GM20431 (cell line): Measurements from ENCODE around the gene DCAF4.

Experiments
- in situ Hi-C: fragments of 300-500 bp; cut with MseI, MboI; formaldehyde crosslinking; loops from one replicate; pipeline ENCODE4 v1.15.0; 2020; ENCODE audit warnings: low sequenced_read_pairs; ENCODE audit not compliant: unreplicated experiment

DCAF4 gene

GRCh38 chr14:72894323-72894622 is 32.0 kb upstream of the DCAF4 start:
- in situ Hi-C loops, result no loop called here

GRCh38 chr14:72894623-72895378 is 31.5 kb upstream of the DCAF4 start:
- in situ Hi-C loops, result no loop called here

DNA sequence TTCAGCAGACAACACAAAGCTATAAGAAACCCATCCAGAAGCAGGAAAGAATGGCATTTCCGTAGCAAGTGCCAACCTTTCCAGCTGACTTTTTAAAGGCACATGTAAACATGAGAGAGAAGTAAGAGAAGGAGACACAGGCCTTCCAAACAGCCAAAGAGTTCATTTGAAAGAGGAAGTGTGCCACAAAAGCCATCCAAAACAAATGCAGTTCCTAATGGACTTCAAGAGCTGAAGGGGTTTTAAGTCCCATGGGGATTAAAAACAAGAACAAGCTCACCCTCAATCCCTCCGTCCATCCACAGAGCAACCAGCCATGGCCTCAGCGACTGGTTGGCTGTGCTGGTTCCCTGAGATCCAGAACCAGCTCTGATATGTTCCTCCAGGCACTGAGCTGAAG is 27.8 kb upstream of the DCAF4 start:
- in situ Hi-C loops, result no loop called here

GRCh38 chr14:72901361-72901760 is 24.9 kb upstream of the DCAF4 start:
- in situ Hi-C loops, result loop anchor here (10.0 kb wide), 1 partner anchor 377 kb away; no protein-coding TSS in a partner anchor

- in situ Hi-C loops, result loop anchor here (10.0 kb wide), 1 partner anchor 378 kb away; no protein-coding TSS in a partner anchor
Measured at GRCh38 chr14:72902801-72903530, 23.3 kb upstream of the DCAF4 start.

DNA sequence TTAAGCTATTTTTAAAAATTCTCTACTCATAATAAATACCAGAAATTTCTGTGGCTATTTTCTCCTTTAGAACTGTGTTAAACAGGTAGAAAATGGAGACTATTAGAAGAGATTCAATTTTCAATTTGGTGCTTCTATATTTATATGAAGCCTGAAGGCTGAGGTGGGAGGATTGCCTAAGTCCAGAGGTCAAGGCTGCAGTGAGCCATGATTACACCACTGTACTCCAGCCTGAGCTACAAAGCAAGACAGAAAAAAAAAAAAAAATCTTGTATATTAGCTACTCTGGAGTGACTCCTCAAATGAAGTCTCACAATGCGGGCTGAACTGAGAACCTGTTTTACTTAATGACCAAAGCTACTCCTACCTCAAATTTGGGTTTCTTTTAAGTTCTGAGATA is 22.5 kb upstream of the DCAF4 start:
- in situ Hi-C loops, result loop anchor here (10.0 kb wide), 1 partner anchor 379 kb away; no protein-coding TSS in a partner anchor

GRCh38 chr14:72904218-72904617 is 22.0 kb upstream of the DCAF4 start:
- in situ Hi-C loops, result loop anchor here (10.0 kb wide), 1 partner anchor 379 kb away; no protein-coding TSS in a partner anchor

DNA sequence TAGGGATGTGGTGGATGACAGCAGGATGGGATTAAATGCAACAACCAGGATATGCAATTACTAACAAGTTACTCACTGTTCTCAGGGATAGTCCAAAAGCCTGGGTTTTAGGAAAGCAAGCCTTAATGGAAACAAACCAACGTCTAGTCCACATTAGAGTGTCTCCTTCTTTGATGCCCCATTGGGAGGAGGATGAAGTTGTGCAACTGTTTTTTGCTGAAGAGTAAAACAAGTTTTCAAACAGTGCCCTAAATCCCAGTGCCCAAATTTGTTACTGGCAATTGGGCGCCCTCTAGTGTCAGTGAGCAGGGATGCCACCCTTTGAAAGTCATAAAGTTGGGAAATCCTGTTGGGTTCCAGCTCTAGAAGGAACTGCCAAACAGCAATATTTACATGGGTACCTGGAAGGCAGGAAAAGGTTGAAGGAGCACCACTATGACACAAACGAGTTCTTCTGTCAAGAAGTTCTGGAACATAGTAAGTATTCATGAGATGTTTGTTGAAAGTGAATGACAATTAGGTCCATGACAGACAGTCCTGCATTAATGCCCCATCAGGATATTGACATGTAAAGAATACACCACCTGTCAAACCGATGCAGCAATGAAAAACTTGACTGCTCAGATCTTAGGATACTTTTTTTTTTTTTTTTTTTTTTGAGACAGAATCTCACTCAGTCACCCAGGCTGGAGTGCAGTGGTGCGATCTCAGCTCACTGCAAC is 21.3 kb upstream of the DCAF4 start:
- in situ Hi-C loops, result loop anchor here (10.0 kb wide), 1 partner anchor 380 kb away; no protein-coding TSS in a partner anchor

- in situ Hi-C loops, result loop anchor here (10.0 kb wide), 1 partner anchor 382 kb away; no protein-coding TSS in a partner anchor
Measured at GRCh38 chr14:72906316-72906715, 19.9 kb upstream of the DCAF4 start.

DNA sequence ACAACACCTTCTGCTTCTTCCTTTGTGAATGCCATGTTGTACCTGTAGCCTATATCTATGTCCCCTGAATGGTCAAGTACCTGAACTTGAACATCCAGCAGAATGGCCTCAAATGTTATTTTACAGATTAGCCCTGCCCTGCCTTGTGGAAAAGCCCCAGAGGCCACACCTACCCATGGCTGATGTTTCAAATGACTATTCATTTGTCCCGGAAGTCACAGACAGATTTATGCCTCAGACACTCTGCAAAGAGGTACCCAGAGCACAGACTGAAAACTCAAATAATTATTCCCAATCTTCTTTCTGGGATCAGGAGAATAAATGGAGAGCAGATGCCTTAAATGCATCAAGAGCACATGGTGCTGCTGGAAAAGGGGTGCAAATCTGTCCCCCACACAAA is 19.4 kb upstream of the DCAF4 start:
- in situ Hi-C loops, result loop anchor here (10.0 kb wide), 1 partner anchor 382 kb away; no protein-coding TSS in a partner anchor

- in situ Hi-C loops, result loop anchor here (10.0 kb wide), 1 partner anchor 383 kb away; no protein-coding TSS in a partner anchor
Measured at GRCh38 chr14:72907886-72908285, 18.4 kb upstream of the DCAF4 start.

DNA sequence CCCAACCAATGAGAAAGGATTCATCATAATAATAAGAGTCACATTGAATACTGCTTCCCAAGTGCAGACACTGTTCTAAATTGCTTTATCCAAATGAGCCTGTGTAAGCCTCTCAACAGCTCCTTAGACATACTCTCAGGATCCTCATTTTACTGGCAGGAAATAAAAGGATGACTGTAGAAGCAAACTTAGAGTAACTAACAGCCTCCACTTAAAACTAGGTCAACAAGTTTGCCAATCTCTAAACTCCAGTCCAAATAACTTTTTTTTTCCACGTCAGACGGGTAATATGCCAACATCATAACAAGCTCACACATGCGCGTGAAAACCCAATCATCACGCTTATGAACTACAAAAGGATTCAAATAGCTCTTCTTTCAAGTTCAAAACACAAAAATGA is 17.1 kb upstream of the DCAF4 start:
- in situ Hi-C loops, result loop anchor here (10.0 kb wide), 1 partner anchor 384 kb away; no protein-coding TSS in a partner anchor

GRCh38 chr14:72913809-72914208 is 12.5 kb upstream of the DCAF4 start:
- in situ Hi-C loops, result no loop called here

DNA sequence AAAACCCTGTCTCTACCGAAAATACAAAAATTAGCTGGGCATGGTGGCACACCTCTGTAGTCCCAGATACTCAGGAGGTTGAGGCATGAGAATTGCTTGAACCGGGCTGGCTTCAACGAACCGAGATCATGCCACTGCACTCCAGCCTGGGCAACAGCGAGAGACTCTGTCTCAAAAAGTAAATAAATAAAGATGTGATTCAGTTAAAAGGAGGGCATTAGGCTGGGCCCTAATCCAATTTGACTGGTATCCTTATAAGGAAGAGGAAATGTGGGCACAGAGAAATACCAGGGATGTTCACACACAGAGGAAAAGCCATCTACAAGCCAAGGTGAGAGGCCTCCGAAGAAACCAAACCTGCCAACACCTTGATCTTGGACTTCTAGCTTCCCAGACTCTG is 10.1 kb upstream of the DCAF4 start:
- in situ Hi-C loops, result no loop called here

DNA sequence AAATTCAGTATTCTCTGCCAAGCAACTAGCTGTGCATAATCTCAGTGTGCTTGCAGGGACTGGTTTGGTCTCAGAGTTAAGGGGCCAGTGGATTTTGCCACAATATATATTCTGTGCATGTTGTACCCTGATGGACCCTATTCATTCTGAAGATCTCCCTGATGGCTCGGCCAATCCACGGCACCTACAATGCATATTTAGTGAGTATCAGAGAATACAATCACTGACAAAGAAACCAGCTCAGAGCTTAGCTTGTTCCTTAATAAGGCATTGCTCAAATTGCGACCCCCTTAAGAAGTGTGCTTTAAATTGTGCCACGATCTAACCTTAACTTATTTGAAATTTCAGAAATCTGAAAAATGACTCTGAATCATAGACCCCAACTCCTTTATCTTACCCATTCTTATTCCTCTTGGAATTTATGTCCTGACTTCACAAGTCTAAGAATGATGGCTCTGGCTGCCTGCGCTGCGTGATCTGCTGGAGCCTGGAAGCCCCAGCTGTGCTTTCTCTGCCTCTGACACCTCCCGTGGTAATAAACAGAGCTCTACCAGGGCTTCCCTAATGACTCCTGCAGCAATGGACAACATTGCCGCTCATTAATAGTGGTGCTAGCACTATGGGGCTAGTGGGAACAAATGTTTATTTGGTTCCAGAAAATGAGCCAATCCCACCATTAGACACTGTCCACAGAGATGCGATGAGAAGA is 9.0 kb upstream of the DCAF4 start:
- in situ Hi-C loops, result no loop called here

- in situ Hi-C loops, result no loop called here
Measured at GRCh38 chr14:72920008-72920407, 6.3 kb upstream of the DCAF4 start.

- in situ Hi-C loops, result no loop called here
Measured at GRCh38 chr14:72921396-72921795, 4.9 kb upstream of the DCAF4 start.

DNA sequence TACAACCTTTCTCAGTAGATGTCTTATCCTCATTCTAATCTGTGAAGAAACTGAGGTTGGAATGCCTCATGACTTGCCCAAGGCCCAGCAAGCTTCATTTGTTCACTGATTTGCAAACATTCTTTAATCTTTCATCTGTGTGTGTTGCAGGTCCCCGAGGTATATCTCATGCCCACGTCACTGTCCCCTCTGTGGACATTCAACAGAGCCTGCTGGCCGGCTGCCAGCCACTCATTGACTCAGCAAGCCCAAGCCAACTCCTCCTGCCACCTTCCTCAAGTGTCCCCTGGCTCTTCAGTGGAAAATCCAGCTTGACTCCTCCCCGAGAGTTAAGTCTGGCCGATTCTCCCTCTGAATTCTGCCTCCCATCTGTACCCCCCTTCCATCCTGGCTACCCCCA is 1.9 kb upstream of the DCAF4 start:
- in situ Hi-C loops, result no loop called here

- in situ Hi-C loops, result no loop called here
Measured at GRCh38 chr14:72925171-72925759, 999 bp upstream of the DCAF4 start.
